ENCODE measurements around the gene CUZD1. TPM values are rescaled to one million over a fixed set of nuclear protein-coding genes. Genes with fewer than 3 reads are reported as not detected.

CUZD1 gene
- polyA plus RNA-seq, 10 donors: 0.59 to 1.9 (median 1.3) TPM

GRCh38 chr10:122815458-122815857 lies 30.2 kb downstream of the CUZD1 start:
- no peak for DNase-seq

- no peak for DNase-seq
Measured at GRCh38 chr10:122814493-122814892, 31.2 kb downstream of the CUZD1 start.

GRCh38 chr10:122812751-122813150 lies 32.9 kb downstream of the CUZD1 start:
- no peak for DNase-seq

GRCh38 chr10:122802282-122802681 lies 43.4 kb downstream of the CUZD1 start:
- no peak for DNase-seq

- no peak for DNase-seq
Measured at GRCh38 chr10:122798704-122799231, 46.9 kb downstream of the CUZD1 start.

- no peak for DNase-seq
Measured at GRCh38 chr10:122796796-122797195, 48.9 kb downstream of the CUZD1 start.

- DNase-seq: no peak
Measured at GRCh38 chr10:122795924-122796323, 49.7 kb downstream of the CUZD1 start.

- DNase-seq: peak; percentile 7 to 37 (median 18)
Measured at GRCh38 chr10:122786269-122786668, 59.4 kb downstream of the CUZD1 start.

GRCh38 chr10:122782911-122783310 lies 62.7 kb downstream of the CUZD1 start:
- DNase-seq: no peak

Other genes starting within 250 kb of the CUZD1 start
- gene C10orf120, start 146.0 kb downstream of the CUZD1 start, polyA plus RNA-seq (ENCODE audit: insufficient read length in 10 of 10): not detected
- 1 to 10 TPM; 1.4 to 6.6 (median 2.5) TPM for gene FAM24B, start 33.7 kb upstream of the CUZD1 start, polyA plus RNA-seq (ENCODE audit: insufficient read length in 10 of 10)
- gene FAM24A, start 64.8 kb upstream of the CUZD1 start, polyA plus RNA-seq (ENCODE audit: insufficient read length in 10 of 10): not detected
- gene C10orf88, start 108.4 kb upstream of the CUZD1 start, polyA plus RNA-seq (ENCODE audit: insufficient read length in 10 of 10): 10 to 100 TPM in 8 of 10 donors, 1 to 10 TPM in 2; 9.0 to 16.4 (median 13.3) TPM
- 1 to 10 TPM; 3.4 to 7.2 (median 4.5) TPM for gene PSTK, start 134.5 kb upstream of the CUZD1 start, polyA plus RNA-seq (ENCODE audit: insufficient read length in 10 of 10)
- 10 to 100 TPM; 11.4 to 20.5 (median 16.0) TPM for gene IKZF5, start 162.9 kb upstream of the CUZD1 start, polyA plus RNA-seq (ENCODE audit: insufficient read length in 10 of 10)
- gene ACADSB, start 163.1 kb upstream of the CUZD1 start, polyA plus RNA-seq (ENCODE audit: insufficient read length in 10 of 10): 10 to 100 TPM in 6 of 10 donors, 1 to 10 TPM in 4; 8.2 to 15.7 (median 11.0) TPM

Measured in muscle of back (tissue), 11 donors.